Iris pigment epithelial cell (primary cell): ENCODE results near the gene CDY1.
"Not testable (repeated sequence)": the region's sequence is repeated elsewhere in the genome, so short reads cannot be mapped to it uniquely, and the experiment has no call there.

ENCODE experiments used
- DNase-seq: peaks from one replicate; pipeline ENCODE4 v3.0.0-alpha.2; 2011; ENCODE audit warnings: low read depth

CDY1 gene

GRCh38 chrY:25621817-25622216, at the start of gene CDY1:
CDY1 (plus strand) TSS chrY:25622117; CDS start chrY:25622443, 326 bp downstream.
- DNase-seq: not testable (repeated sequence)

GRCh38 chrY:25593336-25593735, 28.6 kb upstream of the CDY1 start:
- not testable (repeated sequence) for DNase-seq

DNA sequence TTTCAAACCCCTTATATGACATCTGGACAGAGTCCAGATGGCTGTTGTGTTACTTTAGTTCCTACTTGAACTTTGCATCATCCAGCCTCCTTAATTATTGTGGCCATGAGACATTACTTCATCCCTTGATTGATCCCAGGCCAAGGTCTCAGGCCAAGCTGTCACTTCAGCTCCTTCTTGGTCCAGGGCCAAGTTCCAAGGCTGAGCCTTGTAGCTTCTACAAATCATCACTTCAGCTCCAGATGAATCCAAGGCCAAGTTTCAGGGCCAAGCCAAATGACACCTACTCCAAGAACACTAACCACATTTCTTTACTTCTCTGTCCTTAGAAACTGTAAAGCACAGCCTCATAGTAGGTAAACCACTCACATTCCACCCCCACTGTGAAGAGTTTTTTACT, 1.7 kb upstream of the CDY1 start:
- DNase-seq: not testable (repeated sequence)

DNA sequence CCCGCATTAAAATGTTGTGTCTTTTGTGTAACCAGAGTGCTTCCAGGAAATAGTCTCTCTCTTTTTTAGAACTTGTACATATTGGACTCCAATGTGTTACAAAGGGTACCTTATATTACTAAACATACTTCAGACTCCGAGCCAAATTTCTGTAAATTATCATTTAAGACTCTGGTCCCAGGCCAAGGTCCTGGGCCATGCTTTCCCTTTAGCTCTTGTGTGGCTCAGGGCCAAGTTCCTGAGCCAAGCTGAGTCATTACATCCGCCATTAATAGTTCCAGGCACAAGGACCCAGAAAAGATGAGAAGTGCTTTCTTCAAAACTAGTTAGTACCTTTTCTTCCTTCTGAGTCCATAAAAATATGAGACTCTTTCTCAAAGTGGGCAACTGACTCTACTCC, 4.6 kb downstream of the CDY1 start:
- DNase-seq: not testable (repeated sequence)

GRCh38 chrY:25630383-25631112, 8.6 kb downstream of the CDY1 start:
- not testable (repeated sequence) for DNase-seq

DNA sequence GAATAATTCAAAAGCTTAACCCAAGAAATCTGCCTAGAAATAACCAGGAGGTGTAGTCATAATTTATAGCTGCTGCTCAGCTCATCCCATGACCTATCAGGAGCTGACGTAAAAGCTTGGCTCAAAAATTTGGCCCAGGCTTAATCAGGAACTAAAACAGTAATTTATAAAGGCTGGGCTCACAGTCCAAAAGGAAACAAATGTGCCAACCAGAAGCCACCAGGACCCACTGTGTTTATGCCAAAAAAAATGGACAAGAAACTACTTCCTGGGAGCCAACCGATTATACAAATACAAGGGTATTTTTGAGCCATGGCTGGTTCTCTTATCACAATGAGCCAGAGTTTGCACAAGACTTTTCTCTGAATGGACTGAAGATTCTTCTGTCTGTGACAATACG, 17.9 kb downstream of the CDY1 start:
- DNase-seq: not testable (repeated sequence)

DNA sequence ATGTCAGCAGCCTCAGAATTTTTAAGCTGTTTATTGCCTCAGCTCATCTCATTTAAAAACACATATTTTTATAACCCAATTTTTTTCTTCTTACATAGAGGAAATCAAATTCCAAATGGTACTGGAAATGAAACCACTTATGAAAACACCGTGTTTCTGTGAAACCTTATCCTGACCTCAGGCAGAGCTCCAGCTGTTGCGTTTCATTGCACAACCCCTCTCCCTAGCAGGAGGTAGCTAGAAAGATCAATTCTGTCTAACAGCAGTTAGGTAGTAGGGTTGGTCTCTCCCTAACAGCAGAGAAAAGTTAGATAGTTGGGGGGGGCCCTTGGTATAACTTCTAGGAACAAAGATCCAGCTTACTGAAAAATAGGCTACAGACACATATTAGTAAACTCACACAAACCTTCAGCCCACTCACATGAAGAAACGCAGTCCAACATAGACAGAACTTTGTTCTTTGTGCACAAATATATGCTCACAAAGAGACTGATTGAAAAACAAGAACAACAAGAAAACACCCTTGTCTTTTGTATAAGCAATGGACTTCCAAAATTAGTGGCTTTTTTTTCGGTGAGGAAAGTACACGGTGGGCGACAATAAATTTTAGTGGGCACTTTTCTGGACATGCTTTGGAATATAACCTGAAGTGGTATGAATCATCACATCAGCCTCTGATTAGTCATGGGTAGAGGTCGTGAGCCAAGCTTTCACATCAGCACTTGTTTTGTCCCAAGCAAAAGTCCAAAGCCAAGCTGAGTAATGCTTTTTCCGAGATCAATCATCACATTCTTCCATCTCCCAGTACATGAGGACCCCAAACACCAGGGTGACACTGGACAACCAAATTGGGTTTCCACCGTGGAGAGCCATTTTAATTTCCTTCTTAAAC, 21.4 kb downstream of the CDY1 start:
- DNase-seq: not testable (repeated sequence)
